Ovary (tissue), 9 donors: Measurements from ENCODE around the gene PMM2. TPM values are rescaled to one million over a fixed set of nuclear protein-coding genes. Genes with fewer than 3 reads are reported as not detected.

Experiments used
- DNase-seq, 5 donors: peaks; one replicate each; pipeline ENCODE4 v3.0.0-alpha.2; 2019 to 2020
- H3K27ac ChIP-seq, 2 donors: fragments of 200-600 bp; one replicate each; pipeline versions ENCODE4 v1.5.1 to v1.8.0; 2019 to 2022
- H3K27me3 ChIP-seq: fragments of 200-600 bp; one replicate; pipeline ENCODE4 v1.8.0; 2022
- H3K36me3 ChIP-seq: fragments of 200-600 bp; sonication (generic); one replicate; pipeline ENCODE4 v1.5.1; 2019
- H3K4me1 ChIP-seq: one replicate; pipeline ENCODE4 v1.8.1; 2013; ENCODE audit warnings: mild to moderate bottlenecking, moderate library complexity; ENCODE audit not compliant: insufficient read depth
- H3K4me3 ChIP-seq: fragments of 200-600 bp; sonication (generic); one replicate; pipeline ENCODE4 v1.5.1; 2017
- H3K9me3 ChIP-seq, 2 donors: fragments of 200-600 bp in 1 of 2; sonication (generic) in 1 of 2; one replicate each; pipeline versions ENCODE4 v1.5.1 to v1.8.1; 2013 to 2019; ENCODE audit warnings: mild to moderate bottlenecking in 1 of 2, moderate library complexity in 1 of 2
- CTCF ChIP-seq, 3 donors: fragments of 450-650 bp in 2 of 3; fragments of 200-600 bp in 1 of 3; IDR thresholded peaks; one replicate each; pipeline versions ENCODE4 v1.5.1 to v1.8.0; 2016 to 2022; ENCODE audit warnings: antibody characterized with exemption in 3 of 3, mild to moderate bottlenecking in 1 of 3
- EP300 ChIP-seq: sonication (generic); formaldehyde crosslinking; IDR thresholded peaks from one replicate; pipeline ENCODE4 v1.6.1; 2017; ENCODE audit warnings: antibody characterized with exemption
- POLR2A ChIP-seq: fragments of 450-650 bp; IDR thresholded peaks from one replicate; pipeline ENCODE4 v1.6.1; 2017; ENCODE audit warnings: antibody characterized with exemption, mild to moderate bottlenecking, moderate library complexity
- WGBS, 3 donors: extraction: QIAGEN DNeasy Blood & Tissue Kit in 1 of 3; methylation state at CpG; one replicate each; pipeline versions ENCODE4 v1.1.5 to v1.1.7; 2013 to 2017; 5-methylcytosine and 5-hydroxymethylcytosine counted together
- intact Hi-C, 4 donors: fragments of 100-400 bp; cut with DNase I; formaldehyde crosslinking; loops; one replicate each; pipeline versions ENCODE4 v1.11.0 to v1.15.1; 2022 to 2023
- polyA plus RNA-seq, 2 donors: library from polyadenylated mRNA; stranded (reverse); fragments of 200-250 nt in 1 of 2; fragments of 350-450 nt in 1 of 2; fragmentation: Illumina TruSeq in 1 of 2; extraction: RNeasy Lipid Tissue Mini Kit (QIAGEN cat#74804) in 1 of 2; gene quantifications; one replicate each; pipeline ENCODE4 v1.2.3, GENCODE V29; 2013 to 2014
- total RNA-seq, 7 donors: library from RNA; depleted of rRNA in 2 of 7; stranded (reverse); fragments of >200 nt in 2 of 7; fragmentation: NEBNext Ultra II Directional in 3 of 7; extraction: Animal tissue kit (Norgen Biotek cat#: 25700) in 3 of 7; gene quantifications; one replicate each; pipeline versions ENCODE4 v1.1.0 to v1.2.4, GENCODE V29; 2016 to 2023
- donor health status: DM: no; HTN: no; CAD: no; lungs with moderate emphysema.
- donor health status: DM: no; HTN: no; CAD: no.
- donor health status: Bipolar disorder and iron deficiency.
- donor health status: DM: yes; HTN: yes; CAD: no.
- donor health status: DM: no; HTN: no; CAD: no.
- donor health status: DM: yes; HTN: yes; CAD: no.

Gene PMM2
- total and polyA plus RNA-seq, 9 donors: 9.6 to 38.6 (median 23.1) TPM

- no peak for DNase-seq
These were observed 92.4 kb downstream of the PMM2 start for GRCh38 chr16:8889893-8890548.

DNA sequence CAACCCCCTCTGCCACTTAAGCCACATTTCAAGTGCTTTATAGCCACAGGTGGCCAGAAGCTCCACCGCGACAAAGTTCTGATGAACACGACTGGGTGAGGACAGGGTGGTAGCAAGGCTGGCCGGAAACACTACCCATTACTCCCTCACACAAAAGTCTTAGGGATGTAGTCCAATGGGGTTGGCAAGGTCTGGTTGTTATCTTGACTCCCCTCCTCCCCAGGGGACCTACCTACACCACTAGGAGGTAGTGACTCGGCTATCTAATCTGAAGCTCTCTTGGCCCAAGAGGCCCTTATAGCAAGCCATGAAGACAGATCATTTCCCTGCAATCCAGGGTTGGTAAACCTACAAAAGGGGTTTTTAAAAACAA, 92.9 kb downstream of the PMM2 start:
- no peaks in the 10 kb centered on the region for H3K4me1 ChIP-seq

More at GRCh38 chr16:8889893-8890548, 92.4 kb downstream of the PMM2 start:
- H3K4me3 ChIP-seq: no peak overlapping the region
- no peaks in the 10 kb centered on the region for H3K9me3 ChIP-seq
- H3K4me1 ChIP-seq: no peaks in the 10 kb centered on the region
- intact Hi-C loops: loop anchor here in 2 of 4 donors (5.0 to 10.0 kb wide), 3 partner anchors 228 to 325 kb away; no protein-coding TSS in a partner anchor
- no peak for TF ChIP-seq EP300
- TF ChIP-seq POLR2A: no peak
- TF ChIP-seq CTCF (IDR thresholded peaks at IDR 0.05): no peak
- WGBS, 3 donors: 77% methylated on average over 14 of the region's 14 CpGs
- no peaks in the 10 kb centered on the region for H3K27me3 ChIP-seq
- no peaks in the 10 kb centered on the region for H3K36me3 ChIP-seq
- no peak overlapping the region for H3K27ac ChIP-seq

GRCh38 chr16:8892101-8892575, 94.5 kb downstream of the PMM2 start:
- Histone ChIP-seq H3K27ac (no peak overlapping the region), H3K27me3 (no peaks in the 10 kb centered on the region), H3K9me3 (no peaks in the 10 kb centered on the region), H3K4me3 (no peak overlapping the region), H3K4me1 (no peaks in the 10 kb centered on the region), H3K36me3 (no peaks in the 10 kb centered on the region)
- no peak for TF ChIP-seq EP300
- TF ChIP-seq CTCF (IDR thresholded peaks at IDR 0.05): no peak
- no peak for TF ChIP-seq POLR2A
- DNase-seq: peak in 1 of 5 donors; percentile 22
- 58 to 74% (median 69%) methylated on average over 16 of the region's 16 CpGs for WGBS, 3 donors
- intact Hi-C loops: no loop called here

More for the DNA sequence above, 92.9 kb downstream of the PMM2 start:
- intact Hi-C loops: no loop called here
- Histone ChIP-seq H3K9me3 (no peaks in the 10 kb centered on the region), H3K36me3 (no peaks in the 10 kb centered on the region), H3K27me3 (no peaks in the 10 kb centered on the region), H3K4me3 (no peak overlapping the region), H3K27ac (no peak overlapping the region)
- no peak for DNase-seq
- 77 to 87% (median 84%) methylated on average over 5 of the region's 5 CpGs for WGBS, 3 donors
- no peak for TF ChIP-seq CTCF (IDR thresholded peaks at IDR 0.05)
- no peak for TF ChIP-seq POLR2A
- no peak for TF ChIP-seq EP300

- H3K4me1 ChIP-seq: no peaks in the 10 kb centered on the region
- no peaks in the 10 kb centered on the region for H3K27me3 ChIP-seq
- H3K4me3 ChIP-seq: no peak overlapping the region
- DNase-seq: peak in 1 of 5 donors; percentile 6
- H3K27ac ChIP-seq: no peak overlapping the region
- TF ChIP-seq EP300 (no peak), CTCF (IDR thresholded peaks at IDR 0.05) (no peak)
- 59 to 77% (median 64%) methylated on average over 9 of the region's 9 CpGs for WGBS, 3 donors
- H3K9me3 ChIP-seq: no peaks in the 10 kb centered on the region
- no peaks in the 10 kb centered on the region for H3K36me3 ChIP-seq
- intact Hi-C loops: no loop called here
These were observed 95.8 kb downstream of the PMM2 start for GRCh38 chr16:8893426-8893825.
